Activated naive CD4-positive, alpha-beta T cell treated with anti-CD3 and anti-CD28 coated beads for 36 hours (primary cell): Measurements from ENCODE around the gene ZNF593. TPM values are rescaled to one million over a fixed set of nuclear protein-coding genes. Genes with fewer than 3 reads are reported as not detected.

Experiments
- CTCF ChIA-PET: fragments of 350-600 bp; sonication (Branson Sonifier 250); formaldehyde crosslinking; loops from one replicate; lab custom pipeline; 2021; ENCODE audit warnings: antibody characterized with exemption; lab: Charles Lee
- DNase-seq: peaks from one replicate; pipeline ENCODE4 v3.0.0-alpha.2; 2020
- H3K27ac Mint-ChIP-seq: one replicate; pipeline ENCODE4 v1.8.0; 2021; ENCODE audit warnings: mild to moderate bottlenecking, mixed read lengths
- H3K27me3 Mint-ChIP-seq: one replicate; pipeline ENCODE4 v1.8.0; 2021; ENCODE audit warnings: low read depth, mixed read lengths
- H3K36me3 Mint-ChIP-seq: one replicate; pipeline ENCODE4 v1.8.0; 2021; ENCODE audit warnings: low read depth, mixed read lengths
- H3K4me1 Mint-ChIP-seq: one replicate; pipeline ENCODE4 v1.8.0; 2021; ENCODE audit warnings: low read depth, mixed read lengths
- H3K4me3 Mint-ChIP-seq: one replicate; pipeline ENCODE4 v1.8.0; 2021; ENCODE audit warnings: mild to moderate bottlenecking, moderate library complexity, mixed read lengths
- H3K9me3 Mint-ChIP-seq: one replicate; pipeline ENCODE4 v1.8.0; 2021; ENCODE audit warnings: mixed read lengths
- intact Hi-C: fragments of 100-400 bp; cut with micrococcal nuclease; formaldehyde crosslinking; loops from one replicate; pipeline ENCODE4 v1.15.1; 2023
- total RNA-seq, 2 experiments: library from RNA; stranded (reverse); gene quantifications; one replicate each; pipeline ENCODE4 v1.2.3, GENCODE V29; 2021

The ZNF593 gene
- total RNA-seq, 2 experiments from 2014 or later = 24.0 to 26.8 TPM

DNA sequence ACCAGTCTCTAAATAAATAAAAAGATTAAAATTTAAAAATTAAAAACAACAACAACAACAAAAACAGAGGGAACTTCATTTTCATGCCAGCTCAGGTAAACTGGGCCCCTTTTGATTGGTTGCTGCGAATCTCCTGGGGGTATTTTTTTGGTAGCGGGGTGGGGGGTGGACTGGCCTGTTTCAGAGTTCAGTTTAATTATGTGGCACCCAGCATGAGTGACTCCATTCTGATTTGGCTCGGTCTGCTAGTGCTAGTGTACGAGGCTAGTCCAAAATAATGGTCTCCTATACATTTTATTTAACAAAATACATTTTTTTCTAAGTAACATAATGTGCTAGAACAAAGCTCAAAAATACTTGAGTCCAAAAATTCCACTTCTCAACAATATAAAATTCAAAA is 39.9 kb upstream of the ZNF593 start:
- DNase-seq = no peak
- H3K4me1 Mint-ChIP-seq = peaks cover 44% of the 10 kb centered on the region
- H3K27ac Mint-ChIP-seq = no peak overlapping the region
- H3K4me3 Mint-ChIP-seq = no peak overlapping the region
- H3K9me3 Mint-ChIP-seq = no peaks in the 10 kb centered on the region
- no peaks in the 10 kb centered on the region for H3K27me3 Mint-ChIP-seq
- no peaks in the 10 kb centered on the region for H3K36me3 Mint-ChIP-seq
- CTCF ChIA-PET = interaction anchor here (0.7 to 5.2 kb wide), 3 partner anchors 10 to 266 kb away, joined by 3 to 51 read pairs (median 4); no protein-coding TSS in a partner anchor
- intact Hi-C loops = loop anchor here (5.0 to 10.0 kb wide), 3 partner anchors 153 to 895 kb away; partner anchors contain the start of genes SH3BGRL3 and SYF2

DNA sequence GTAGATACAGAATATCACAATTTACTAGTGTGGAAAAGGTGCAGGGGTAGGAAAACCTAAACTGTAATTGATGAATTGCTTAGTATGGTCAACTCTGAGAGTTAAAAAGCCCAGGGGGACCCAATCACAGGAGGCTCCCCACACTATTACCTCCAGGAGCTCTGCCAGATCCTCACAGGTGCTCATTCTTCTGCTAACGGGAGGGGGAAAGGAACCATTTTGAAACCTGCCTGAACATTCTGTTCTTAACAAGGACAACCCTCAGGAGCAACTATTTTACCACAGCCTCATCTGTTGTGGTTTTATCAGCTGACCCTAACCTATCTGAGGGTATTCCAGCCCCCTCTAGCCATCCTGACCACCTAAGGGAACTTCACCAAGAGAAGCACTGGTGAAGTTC is 39.0 kb upstream of the ZNF593 start:
- no peak overlapping the region for H3K27ac Mint-ChIP-seq

DNA sequence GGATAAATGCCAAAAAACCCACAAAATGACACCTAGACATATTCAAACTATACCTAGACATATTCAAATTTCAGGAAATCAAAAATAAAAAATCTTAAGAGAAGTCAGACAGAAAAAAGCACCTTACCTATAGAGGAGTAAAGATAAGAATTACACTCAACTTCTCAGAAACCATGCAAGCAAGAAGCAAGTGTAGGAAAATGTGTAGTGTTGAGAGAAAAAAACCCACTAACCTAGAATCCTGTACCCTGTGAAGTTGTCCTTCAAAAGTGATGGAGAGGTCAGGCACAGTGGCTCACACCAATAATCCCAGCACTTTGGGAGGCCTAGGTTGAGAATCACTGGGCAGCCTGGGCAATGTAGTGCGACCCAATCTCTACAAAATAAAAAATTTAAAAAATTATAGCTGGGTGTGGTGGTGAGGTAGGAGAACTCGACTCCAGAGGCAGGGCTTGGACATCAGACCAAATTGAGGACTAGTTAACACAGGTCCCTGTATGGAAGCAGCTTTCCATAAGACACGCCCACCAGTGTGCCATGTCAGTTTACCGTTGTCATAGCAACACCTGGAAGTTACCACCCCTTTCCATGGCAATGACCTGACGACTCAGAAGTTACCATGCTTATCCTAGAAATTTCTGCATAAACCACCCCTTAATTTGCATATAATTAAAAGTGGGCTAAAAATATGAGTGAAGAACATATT is 37.4 kb upstream of the ZNF593 start:
- no peak for DNase-seq
- intact Hi-C loops = no loop called here
- Mint-ChIP-seq H3K4me3 (no peak overlapping the region), H3K27me3 (no peaks in the 10 kb centered on the region), H3K9me3 (no peaks in the 10 kb centered on the region), H3K36me3 (no peaks in the 10 kb centered on the region), H3K27ac (peak overlapping the region; percentile 72), H3K4me1 (peaks cover 25% of the 10 kb centered on the region)
- CTCF ChIA-PET = interaction anchor here (0.7 kb wide), 1 partner anchor 392 kb away, joined by 4 read pairs; no protein-coding TSS in a partner anchor

More for the DNA sequence above, 39.0 kb upstream of the ZNF593 start:
- no peak overlapping the region for H3K4me3 Mint-ChIP-seq
- H3K4me1 Mint-ChIP-seq = peaks cover 37% of the 10 kb centered on the region
- no peaks in the 10 kb centered on the region for H3K36me3 Mint-ChIP-seq
- H3K9me3 Mint-ChIP-seq = no peaks in the 10 kb centered on the region
- intact Hi-C loops = no loop called here
- no peak for DNase-seq
- H3K27me3 Mint-ChIP-seq = no peaks in the 10 kb centered on the region
- CTCF ChIA-PET = interaction anchor here (5.2 kb wide), 1 partner anchor 13 kb away, joined by 51 read pairs; no protein-coding TSS in a partner anchor

DNA sequence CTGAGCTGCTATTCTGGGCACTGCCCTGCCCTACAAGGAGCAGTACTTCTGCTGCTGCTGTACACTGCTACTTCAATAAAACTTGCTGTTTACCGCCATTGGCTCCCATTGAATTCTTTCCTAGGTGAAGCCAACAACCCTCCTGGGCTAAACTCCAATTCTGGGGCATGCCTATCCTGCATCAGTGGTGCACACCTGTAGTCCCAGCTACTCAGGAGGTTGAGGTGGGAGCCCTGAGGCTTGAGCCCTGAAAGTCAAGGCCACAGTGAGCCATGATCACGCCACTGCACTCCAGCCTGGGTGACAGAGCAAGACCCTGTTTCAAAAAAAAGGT is 36.9 kb upstream of the ZNF593 start:
- intact Hi-C loops = no loop called here
- H3K27ac Mint-ChIP-seq = peak overlapping the region; percentile 72
- H3K27me3 Mint-ChIP-seq = no peaks in the 10 kb centered on the region
- H3K36me3 Mint-ChIP-seq = no peaks in the 10 kb centered on the region
- H3K9me3 Mint-ChIP-seq = no peaks in the 10 kb centered on the region
- CTCF ChIA-PET = no interaction called here
- DNase-seq = no peak
- peaks cover 20% of the 10 kb centered on the region for H3K4me1 Mint-ChIP-seq
- H3K4me3 Mint-ChIP-seq = no peak overlapping the region

DNA sequence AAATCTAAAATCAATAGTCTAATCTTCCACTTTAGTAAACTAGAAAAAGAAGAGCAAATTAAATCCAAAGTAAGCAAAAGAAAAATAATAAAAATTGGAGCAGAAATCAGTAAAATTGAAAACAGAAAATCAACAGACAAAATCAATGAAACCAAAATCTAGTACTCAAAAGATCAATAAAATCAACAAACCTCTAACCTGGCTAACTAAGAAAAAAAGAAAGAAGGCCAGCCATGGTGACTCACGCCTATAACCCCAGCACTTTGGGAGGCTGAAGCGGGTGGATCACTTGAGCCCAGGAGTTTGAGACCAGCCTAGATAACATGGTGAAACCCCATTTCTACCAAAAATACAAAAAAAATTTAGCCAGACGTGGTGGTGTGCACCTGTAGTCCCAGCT is 35.2 kb upstream of the ZNF593 start:
- CTCF ChIA-PET = no interaction called here
- intact Hi-C loops = no loop called here
- H3K27me3 Mint-ChIP-seq = no peaks in the 10 kb centered on the region
- no peak for DNase-seq
- no peak overlapping the region for H3K27ac Mint-ChIP-seq
- peaks cover 21% of the 10 kb centered on the region for H3K4me1 Mint-ChIP-seq
- H3K4me3 Mint-ChIP-seq = no peak overlapping the region
- H3K36me3 Mint-ChIP-seq = no peaks in the 10 kb centered on the region
- no peaks in the 10 kb centered on the region for H3K9me3 Mint-ChIP-seq

DNA sequence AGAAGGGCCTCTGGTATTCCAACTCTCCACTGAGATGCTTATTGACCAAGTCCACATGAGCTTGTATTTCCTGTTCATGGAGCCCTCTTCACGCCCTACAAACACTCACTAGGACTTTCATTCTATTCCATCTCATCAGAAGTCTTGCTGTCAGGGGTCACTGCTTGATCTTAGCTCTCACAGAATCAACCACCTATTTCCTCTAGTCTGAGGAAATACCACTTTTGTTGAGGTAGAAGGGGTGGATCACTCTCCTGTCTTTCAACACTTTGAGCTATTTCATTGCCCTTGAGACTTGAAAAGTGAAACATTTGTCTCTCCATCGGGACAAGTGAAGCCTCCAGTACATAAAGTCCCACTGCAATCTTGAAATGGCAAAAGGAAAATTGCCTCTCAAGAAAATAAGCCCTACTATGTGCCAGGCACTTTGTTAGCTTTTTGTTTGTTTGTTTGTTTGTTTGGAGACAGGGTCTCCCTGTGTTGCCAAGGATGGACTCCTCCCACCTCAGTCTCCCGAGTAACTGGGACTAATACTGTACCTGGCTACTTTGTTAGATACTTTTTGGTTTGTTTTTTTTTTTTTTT is 30.6 kb upstream of the ZNF593 start:
- CTCF ChIA-PET = interaction anchor here (0.5 to 1.9 kb wide), 8 partner anchors 12 to 39 kb away, joined by 3 to 5 read pairs (median 3); no protein-coding TSS in a partner anchor
- DNase-seq = no peak
- intact Hi-C loops = no loop called here
- H3K4me3 Mint-ChIP-seq = no peak overlapping the region
- H3K4me1 Mint-ChIP-seq = peaks cover 9% of the 10 kb centered on the region
- H3K27ac Mint-ChIP-seq = peak overlapping the region; percentile 39
- no peaks in the 10 kb centered on the region for H3K27me3 Mint-ChIP-seq
- no peaks in the 10 kb centered on the region for H3K9me3 Mint-ChIP-seq
- H3K36me3 Mint-ChIP-seq = no peaks in the 10 kb centered on the region

DNA sequence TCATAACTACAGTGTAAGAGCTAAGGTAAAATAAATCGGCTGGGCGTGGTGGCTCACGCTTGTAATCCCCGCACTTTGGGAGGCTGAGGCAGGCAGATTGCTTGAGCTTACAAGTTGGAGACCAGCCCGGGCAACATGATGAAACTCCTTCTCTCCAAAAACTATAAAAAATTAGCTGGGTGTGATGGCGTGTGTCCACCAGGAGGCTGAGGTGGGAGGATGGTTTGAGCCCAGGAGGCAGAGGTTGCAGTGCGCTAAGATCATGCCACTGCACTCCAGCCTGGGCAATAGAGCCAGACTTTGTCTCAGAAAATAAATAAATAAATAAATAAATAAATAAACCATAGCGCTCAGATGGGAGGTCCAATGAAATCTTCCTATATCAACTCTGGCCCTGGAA is 27.5 kb upstream of the ZNF593 start:
- Mint-ChIP-seq H3K27me3 (no peaks in the 10 kb centered on the region), H3K27ac (no peak overlapping the region), H3K36me3 (no peaks in the 10 kb centered on the region), H3K4me3 (no peak overlapping the region), H3K4me1 (peaks cover 11% of the 10 kb centered on the region), H3K9me3 (no peaks in the 10 kb centered on the region)
- intact Hi-C loops = no loop called here
- CTCF ChIA-PET = interaction anchor here (0.7 to 6.5 kb wide), 7 partner anchors 12 to 106 kb away, joined by 3 to 143 read pairs (median 4); no protein-coding TSS in a partner anchor
- DNase-seq = no peak

DNA sequence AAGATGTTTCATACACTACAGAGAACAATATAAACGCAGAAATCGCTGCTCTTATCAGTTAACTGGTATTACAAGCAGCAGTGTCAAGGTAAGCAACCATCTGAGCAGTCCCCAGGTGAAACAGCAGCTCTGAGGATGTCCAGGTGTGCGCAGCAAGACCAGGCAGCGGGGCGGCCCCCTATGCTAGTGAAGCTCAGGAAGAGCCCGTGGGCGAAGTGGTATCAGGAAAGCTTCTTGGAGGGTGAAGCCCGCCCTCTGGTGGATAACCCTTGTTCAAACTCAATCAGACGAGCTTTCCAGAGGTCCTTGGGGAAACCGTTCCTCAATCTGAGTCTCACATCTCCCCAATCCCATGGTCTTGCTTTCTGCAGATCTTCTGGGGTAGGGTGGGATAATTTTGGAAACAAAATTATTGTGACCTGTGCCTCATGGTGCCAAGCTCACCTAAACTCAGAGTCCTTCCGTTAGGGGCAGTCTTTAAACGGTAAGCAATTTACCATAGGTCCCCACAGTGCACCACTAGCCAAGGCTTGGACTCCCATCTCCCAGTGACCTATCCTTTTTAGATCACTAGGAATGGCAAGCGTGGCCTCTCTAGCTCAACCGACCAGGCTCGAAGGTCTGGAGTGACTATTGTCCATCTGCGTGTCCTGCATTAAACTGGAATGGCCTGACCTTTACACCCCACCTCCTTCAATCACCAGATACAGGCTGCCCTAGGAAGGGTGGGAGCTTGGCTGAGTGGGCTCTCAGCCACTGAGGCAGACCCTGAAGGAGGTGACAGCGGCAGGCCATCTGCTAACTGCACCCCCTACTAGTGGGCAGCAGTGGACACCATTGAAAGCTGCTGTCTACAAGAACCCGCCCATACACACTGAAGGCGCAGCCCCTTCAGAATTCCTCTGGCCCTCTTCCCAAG is 24.4 kb upstream of the ZNF593 start:
- H3K4me1 Mint-ChIP-seq = peaks cover 2% of the 10 kb centered on the region
- CTCF ChIA-PET = interaction anchor here (0.7 to 6.5 kb wide), 27 partner anchors 8 to 272 kb away, joined by 3 to 143 read pairs (median 7); partner anchors contain the start of genes CEP85, FAM110D, SH3BGRL3 and ZNF593OS
- no peaks in the 10 kb centered on the region for H3K36me3 Mint-ChIP-seq
- H3K27me3 Mint-ChIP-seq = no peaks in the 10 kb centered on the region
- no peaks in the 10 kb centered on the region for H3K9me3 Mint-ChIP-seq
- DNase-seq = peak; percentile 88
- no peak overlapping the region for H3K4me3 Mint-ChIP-seq
- intact Hi-C loops = loop anchor here (1.0 to 2.0 kb wide), 4 partner anchors 18 to 110 kb away; no protein-coding TSS in a partner anchor
- H3K27ac Mint-ChIP-seq = no peak overlapping the region

DNA sequence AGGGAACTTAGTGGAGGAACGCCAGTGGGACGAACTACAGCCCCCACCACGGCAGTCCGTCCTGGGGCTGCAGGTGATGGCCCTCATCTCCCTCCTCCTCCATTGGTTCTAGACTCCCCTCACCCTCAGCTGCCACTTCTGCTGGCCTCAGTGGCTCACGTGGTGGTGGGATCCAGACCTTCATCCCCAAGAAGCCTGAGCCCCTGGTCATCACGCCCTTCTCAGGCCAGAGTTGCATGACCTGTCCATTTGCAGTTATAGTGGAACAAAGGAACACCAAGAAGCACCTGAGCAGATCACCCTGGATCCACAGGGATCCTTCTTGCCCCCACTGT is 23.8 kb upstream of the ZNF593 start:
- H3K4me1 Mint-ChIP-seq = peaks cover 2% of the 10 kb centered on the region
- H3K27me3 Mint-ChIP-seq = no peaks in the 10 kb centered on the region
- H3K4me3 Mint-ChIP-seq = no peak overlapping the region
- no peak overlapping the region for H3K27ac Mint-ChIP-seq
- no peaks in the 10 kb centered on the region for H3K36me3 Mint-ChIP-seq
- CTCF ChIA-PET = interaction anchor here (1.1 to 6.5 kb wide), 17 partner anchors 8 to 271 kb away, joined by 4 to 143 read pairs (median 9); partner anchors contain the start of genes CEP85 and FAM110D
- intact Hi-C loops = loop anchor here (1.0 to 2.0 kb wide), 4 partner anchors 19 to 111 kb away; no protein-coding TSS in a partner anchor
- no peaks in the 10 kb centered on the region for H3K9me3 Mint-ChIP-seq
- DNase-seq = no peak

DNA sequence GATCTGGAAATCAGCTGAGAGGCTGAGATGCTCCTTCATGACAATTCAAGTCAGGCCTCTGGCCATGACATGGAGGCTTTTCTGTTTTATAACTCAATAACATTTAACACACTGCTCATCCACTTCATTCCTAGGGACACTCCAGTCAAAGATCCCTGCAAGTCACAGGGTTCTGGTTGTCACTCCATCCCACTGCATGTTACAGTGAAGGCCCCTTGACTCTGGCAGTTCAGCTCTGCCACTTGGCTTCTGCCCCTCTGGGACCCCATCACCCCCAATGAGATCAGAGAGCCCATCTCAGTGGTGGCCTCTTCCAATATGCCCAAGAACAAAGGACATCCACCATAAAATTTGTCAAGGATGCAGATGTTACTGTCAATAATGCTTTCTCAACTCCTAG is 20.8 kb upstream of the ZNF593 start:
- no peak for DNase-seq
- Mint-ChIP-seq H3K27ac (no peak overlapping the region), H3K36me3 (no peaks in the 10 kb centered on the region), H3K4me3 (no peak overlapping the region), H3K27me3 (no peaks in the 10 kb centered on the region), H3K4me1 (peaks cover 2% of the 10 kb centered on the region), H3K9me3 (no peaks in the 10 kb centered on the region)
- CTCF ChIA-PET = no interaction called here
- intact Hi-C loops = no loop called here

DNA sequence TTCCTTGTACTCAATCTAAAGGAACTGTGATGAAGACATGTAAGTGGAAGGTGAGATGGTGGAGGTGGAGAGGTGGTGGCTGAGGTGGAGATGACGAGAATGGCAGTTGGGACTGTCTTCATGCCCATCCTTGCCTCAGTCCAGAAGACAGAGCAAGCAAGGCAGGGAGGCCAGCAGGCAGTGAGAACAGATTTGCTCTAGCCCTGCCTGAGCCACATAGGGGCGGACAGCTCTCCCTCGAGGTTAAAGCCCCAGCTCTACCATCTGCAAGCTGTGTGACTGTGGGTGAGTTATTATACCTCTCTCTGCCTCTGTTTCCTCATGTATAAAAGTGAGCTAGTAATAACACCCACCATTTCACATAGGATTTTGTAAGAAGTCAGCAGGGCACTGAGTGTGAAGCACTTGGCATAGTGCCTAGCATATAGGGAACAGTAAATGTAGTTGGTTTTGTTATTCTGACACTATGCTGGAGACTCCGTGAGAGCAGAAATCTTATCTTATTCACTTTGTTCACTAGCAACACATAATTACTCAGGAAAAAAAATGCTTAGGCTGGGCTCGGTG is 15.7 kb upstream of the ZNF593 start:
- Mint-ChIP-seq H3K9me3 (no peaks in the 10 kb centered on the region), H3K27ac (no peak overlapping the region), H3K4me1 (peaks cover 3% of the 10 kb centered on the region), H3K36me3 (no peaks in the 10 kb centered on the region), H3K4me3 (no peak overlapping the region), H3K27me3 (peaks cover 4% of the 10 kb centered on the region)
- CTCF ChIA-PET = interaction anchor here (0.6 to 1.7 kb wide), 4 partner anchors 10 to 706 kb away, joined by 3 to 9 read pairs (median 3); no protein-coding TSS in a partner anchor
- no peak for DNase-seq
- intact Hi-C loops = no loop called here
